Measurements from ENCODE around the gene VAT1.

- no peak for TF ChIP-seq POLR2AphosphoS5 (IDR thresholded peaks at IDR 0.05; ENCODE audit: borderline replicate concordance, low read depth, low read length)
- no peak for TF ChIP-seq EZH2 (IDR thresholded peaks at IDR 0.05)
Observed at GRCh38 chr17:43068570-43069367, 46.6 kb upstream of the VAT1 start.
